Karpas-422 (cell line): ENCODE measurements around the gene TMEM131. TPM values are rescaled to one million over a fixed set of nuclear protein-coding genes. Genes with fewer than 3 reads are reported as not detected.
A peak's percentile ranks its signal among the peaks of the same experiment; 100 is the strongest.

ENCODE experiments used
- DNase-seq: peaks from one replicate; pipeline ENCODE4 v3.0.0-alpha.2; 2015
- H2AFZ ChIP-seq: fragments of 200-600 bp; sonication (generic); 2 replicates; pipeline ENCODE4 v1.6.1; 2014; ENCODE audit warnings: antibody characterized with exemption, low read length, mixed read lengths
- H3K27ac ChIP-seq: fragments of 200-600 bp; sonication (generic); 2 replicates; pipeline ENCODE4 v1.5.1; 2014; ENCODE audit warnings: mild to moderate bottlenecking, low read length, moderate library complexity
- H3K27me3 ChIP-seq: fragments of 200-600 bp; sonication (generic); 2 replicates; pipeline ENCODE4 v1.6.1; 2014; ENCODE audit warnings: low read length, mixed read lengths
- H3K36me3 ChIP-seq: fragments of 200-600 bp; sonication (generic); 2 replicates; pipeline ENCODE4 v1.6.1; 2014; ENCODE audit warnings: low read length, mixed read lengths; ENCODE audit not compliant: insufficient read depth
- H3K4me1 ChIP-seq: fragments of 200-600 bp; sonication (generic); 2 replicates; pipeline ENCODE4 v1.6.1; 2014; ENCODE audit warnings: mild to moderate bottlenecking, low read length, mixed read lengths
- H3K4me2 ChIP-seq: fragments of 200-600 bp; sonication (generic); 2 replicates; pipeline ENCODE4 v1.6.1; 2014; ENCODE audit warnings: low read length, low read depth, mild to moderate bottlenecking; ENCODE audit not compliant: poor library complexity, severe bottlenecking
- H3K4me3 ChIP-seq: fragments of 200-600 bp; sonication (generic); 2 replicates; pipeline ENCODE4 v1.5.1; 2014; ENCODE audit warnings: mild to moderate bottlenecking, antibody characterized with exemption, low read length, mixed read lengths
- H3K79me2 ChIP-seq: fragments of 200-600 bp; sonication (generic); 2 replicates; pipeline ENCODE4 v1.6.1; 2014; ENCODE audit warnings: mild to moderate bottlenecking, low read length, mixed read lengths
- H3K9ac ChIP-seq: fragments of 200-600 bp; sonication (generic); 2 replicates; pipeline ENCODE4 v1.6.0; 2014; ENCODE audit warnings: low read length
- H3K9me2 ChIP-seq: fragments of 200-600 bp; sonication (generic), shearing (Covaris generic); replicated peaks from 2 replicates; pipeline ENCODE4 v1.6.0; 2014; ENCODE audit warnings: mild to moderate bottlenecking, low read length, moderate library complexity; ENCODE audit not compliant: insufficient read depth
- H3K9me3 ChIP-seq: fragments of 300-700, 200-600 bp; sonication (generic); 2 replicates; pipeline ENCODE4 v1.6.1; 2014; ENCODE audit warnings: low read length, mixed read lengths
- H4K20me1 ChIP-seq: fragments of 200-600 bp; sonication (generic); 2 replicates; pipeline ENCODE4 v1.6.1; 2014; ENCODE audit warnings: mild to moderate bottlenecking, antibody characterized with exemption, low read length, low read depth; ENCODE audit not compliant: insufficient read depth
- total RNA-seq: library from RNA; depleted of rRNA; stranded (reverse); fragments of >200 nt; shearing (Covaris generic); gene quantifications from 2 replicates; pipeline ENCODE4 v1.2.3, GENCODE V29; 2014; ENCODE audit warnings: low replicate concordance

Gene TMEM131
- total RNA-seq, 1 experiment from 2014 or later: 20.9 TPM

GRCh38 chr2:97758131-97758705 is 237.5 kb downstream of the TMEM131 start:
- H3K4me3 ChIP-seq: no peak overlapping the region
- no peaks in the 10 kb centered on the region for H4K20me1 ChIP-seq
- no peak for DNase-seq
- H3K9ac ChIP-seq: no peak overlapping the region
- H3K9me2 ChIP-seq: no peaks in the 10 kb centered on the region
- H3K79me2 ChIP-seq: no peaks in the 10 kb centered on the region
- H3K36me3 ChIP-seq: peaks cover 4% of the 10 kb centered on the region; the same call in 1 of the 2 replicates
- no peaks in the 10 kb centered on the region for H3K4me1 ChIP-seq
- H3K4me2 ChIP-seq: no peak overlapping the region
- no peaks in the 10 kb centered on the region for H3K27me3 ChIP-seq
- no peak overlapping the region for H2AFZ ChIP-seq
- H3K9me3 ChIP-seq: no peaks in the 10 kb centered on the region
- no peak overlapping the region for H3K27ac ChIP-seq

GRCh38 chr2:97757062-97757461 is 238.7 kb downstream of the TMEM131 start:
- Histone ChIP-seq H3K9ac (no peak overlapping the region), H3K27ac (no peak overlapping the region), H3K9me3 (no peaks in the 10 kb centered on the region), H3K4me3 (no peak overlapping the region), H3K4me2 (no peak overlapping the region), H4K20me1 (no peaks in the 10 kb centered on the region), H3K9me2 (no peaks in the 10 kb centered on the region), H3K79me2 (no peaks in the 10 kb centered on the region), H3K27me3 (no peaks in the 10 kb centered on the region), H3K36me3 (peaks cover 4% of the 10 kb centered on the region; the same call in 1 of the 2 replicates), H3K4me1 (peaks cover 4% of the 10 kb centered on the region), H2AFZ (no peak overlapping the region)
- no peak for DNase-seq

- no peak for DNase-seq
- H3K4me1 ChIP-seq: peaks cover 12% of the 10 kb centered on the region
- no peaks in the 10 kb centered on the region for H3K9me2 ChIP-seq
- H3K9me3 ChIP-seq: no peaks in the 10 kb centered on the region
- H3K9ac ChIP-seq: no peak overlapping the region
- no peaks in the 10 kb centered on the region for H3K79me2 ChIP-seq
- H3K4me2 ChIP-seq: no peak overlapping the region
- no peak overlapping the region for H3K4me3 ChIP-seq
- H3K36me3 ChIP-seq: peaks cover 8% of the 10 kb centered on the region; the same call in 1 of the 2 replicates
- H3K27ac ChIP-seq: no peak overlapping the region
- no peaks in the 10 kb centered on the region for H4K20me1 ChIP-seq
- H2AFZ ChIP-seq: no peak overlapping the region
- no peaks in the 10 kb centered on the region for H3K27me3 ChIP-seq
Measured at GRCh38 chr2:97755491-97755890, 240.3 kb downstream of the TMEM131 start.

GRCh38 chr2:97754690-97755346 is 240.9 kb downstream of the TMEM131 start:
- Histone ChIP-seq H3K4me1 (peaks cover 12% of the 10 kb centered on the region), H3K27ac (no peak overlapping the region), H3K4me2 (no peak overlapping the region), H3K79me2 (no peaks in the 10 kb centered on the region), H3K9me2 (no peaks in the 10 kb centered on the region), H4K20me1 (no peaks in the 10 kb centered on the region), H3K9ac (no peak overlapping the region), H2AFZ (no peak overlapping the region), H3K9me3 (no peaks in the 10 kb centered on the region), H3K36me3 (peaks cover 8% of the 10 kb centered on the region; the same call in 1 of the 2 replicates), H3K4me3 (no peak overlapping the region), H3K27me3 (no peaks in the 10 kb centered on the region)
- DNase-seq: no peak

- Histone ChIP-seq H3K9ac (no peak overlapping the region), H4K20me1 (no peaks in the 10 kb centered on the region), H3K9me3 (no peaks in the 10 kb centered on the region), H3K4me3 (no peak overlapping the region), H2AFZ (no peak overlapping the region), H3K4me1 (peaks cover 19% of the 10 kb centered on the region), H3K27ac (no peak overlapping the region), H3K27me3 (no peaks in the 10 kb centered on the region), H3K9me2 (no peaks in the 10 kb centered on the region), H3K79me2 (no peaks in the 10 kb centered on the region), H3K4me2 (no peak overlapping the region), H3K36me3 (0 out of 2 replicates have a peak, but pooled peaks cover 4% of the 10 kb centered on the region)
- no peak for DNase-seq
Measured at GRCh38 chr2:97752342-97753334, 243.1 kb downstream of the TMEM131 start.

- Histone ChIP-seq H3K79me2 (no peaks in the 10 kb centered on the region), H4K20me1 (no peaks in the 10 kb centered on the region), H3K36me3 (0 out of 2 replicates have a peak, but pooled peaks cover 4% of the 10 kb centered on the region), H3K27ac (no peak overlapping the region), H3K4me1 (peaks cover 19% of the 10 kb centered on the region), H2AFZ (no peak overlapping the region), H3K9ac (no peak overlapping the region), H3K4me2 (no peak overlapping the region), H3K9me2 (no peaks in the 10 kb centered on the region), H3K27me3 (no peaks in the 10 kb centered on the region), H3K9me3 (no peaks in the 10 kb centered on the region), H3K4me3 (no peak overlapping the region)
- peak; percentile 43 for DNase-seq
Measured at GRCh38 chr2:97751752-97752151, 244.0 kb downstream of the TMEM131 start.

- H3K9me3 ChIP-seq: no peaks in the 10 kb centered on the region
- H3K9ac ChIP-seq: no peak overlapping the region
- peaks cover 29% of the 10 kb centered on the region for H3K4me1 ChIP-seq
- DNase-seq: no peak
- no peaks in the 10 kb centered on the region for H4K20me1 ChIP-seq
- no peak overlapping the region for H3K4me3 ChIP-seq
- H2AFZ ChIP-seq: no peak overlapping the region
- H3K36me3 ChIP-seq: 0 out of 2 replicates have a peak, but pooled peaks cover 4% of the 10 kb centered on the region
- H3K4me2 ChIP-seq: no peak overlapping the region
- no peaks in the 10 kb centered on the region for H3K79me2 ChIP-seq
- H3K27me3 ChIP-seq: no peaks in the 10 kb centered on the region
- H3K9me2 ChIP-seq: no peaks in the 10 kb centered on the region
- no peak overlapping the region for H3K27ac ChIP-seq
Measured at GRCh38 chr2:97750017-97750416, 245.7 kb downstream of the TMEM131 start.

GRCh38 chr2:97749581-97749980 is 246.2 kb downstream of the TMEM131 start:
- Histone ChIP-seq H3K4me2 (no peak overlapping the region), H3K36me3 (0 out of 2 replicates have a peak, but pooled peaks cover 4% of the 10 kb centered on the region), H3K27me3 (no peaks in the 10 kb centered on the region), H3K9me2 (no peaks in the 10 kb centered on the region), H3K4me3 (no peak overlapping the region), H3K4me1 (peaks cover 29% of the 10 kb centered on the region), H3K9me3 (no peaks in the 10 kb centered on the region), H4K20me1 (no peaks in the 10 kb centered on the region), H3K79me2 (no peaks in the 10 kb centered on the region), H3K27ac (no peak overlapping the region), H3K9ac (no peak overlapping the region), H2AFZ (no peak overlapping the region)
- DNase-seq: no peak
